IMR-90 (cell line): ENCODE results near the gene CD27. TPM values are rescaled to one million over a fixed set of nuclear protein-coding genes. Genes with fewer than 3 reads are reported as not detected.

Source experiments
- BHLHE40 ChIP-seq: fragments of 150-350 bp; IDR thresholded peaks from 2 replicates; pipeline ENCODE4 v1.6.1; 2016; ENCODE audit warnings: mild to moderate bottlenecking, low read depth, low read length
- CTCF ChIP-seq: conservative IDR thresholded peaks from 2 replicates; pipeline ENCODE4 v1.5.1; 2012; ENCODE audit warnings: mild to moderate bottlenecking, low read depth, low read length, improper control_type of control experiment
- FOS ChIP-seq: fragments of 150-350 bp; IDR thresholded peaks from 2 replicates; pipeline ENCODE4 v1.6.1; 2016; ENCODE audit warnings: low read depth, low read length
- RAD21 ChIP-seq: IDR thresholded peaks from 2 replicates; pipeline ENCODE4 v1.6.1; 2012; ENCODE audit warnings: low read length, improper control_type of control experiment
- polyA plus RNA-seq, 3 experiments: library from polyadenylated mRNA; depleted of rRNA; stranded (reverse); fragments of >200 nt; gene quantifications; 2 replicates each; pipeline ENCODE4 v1.2.3, GENCODE V29; 2012; ENCODE audit warnings: low replicate concordance in 1 of 3
- total RNA-seq: library from RNA; depleted of rRNA; stranded (reverse); fragments of >200 nt; gene quantifications from 2 replicates; pipeline ENCODE4 v1.2.3, GENCODE V29; 2012

CD27 gene
- total and polyA plus RNA-seq, 2 of the 4 experiments (the other 2 are of a cell fraction): 0.07 TPM; not detected in 1

- TF ChIP-seq CTCF (no peak), FOS (no peak), BHLHE40 (peak; percentile 29; the same call in 1 of the 2 replicates), RAD21 (no peak)
Observed at GRCh38 chr12:6451348-6452244, 6.8 kb downstream of the CD27 start, which contains the start of gene TAPBPL (continued).
